Measurements from ENCODE around the gene INHBA.

The INHBA gene

DNA sequence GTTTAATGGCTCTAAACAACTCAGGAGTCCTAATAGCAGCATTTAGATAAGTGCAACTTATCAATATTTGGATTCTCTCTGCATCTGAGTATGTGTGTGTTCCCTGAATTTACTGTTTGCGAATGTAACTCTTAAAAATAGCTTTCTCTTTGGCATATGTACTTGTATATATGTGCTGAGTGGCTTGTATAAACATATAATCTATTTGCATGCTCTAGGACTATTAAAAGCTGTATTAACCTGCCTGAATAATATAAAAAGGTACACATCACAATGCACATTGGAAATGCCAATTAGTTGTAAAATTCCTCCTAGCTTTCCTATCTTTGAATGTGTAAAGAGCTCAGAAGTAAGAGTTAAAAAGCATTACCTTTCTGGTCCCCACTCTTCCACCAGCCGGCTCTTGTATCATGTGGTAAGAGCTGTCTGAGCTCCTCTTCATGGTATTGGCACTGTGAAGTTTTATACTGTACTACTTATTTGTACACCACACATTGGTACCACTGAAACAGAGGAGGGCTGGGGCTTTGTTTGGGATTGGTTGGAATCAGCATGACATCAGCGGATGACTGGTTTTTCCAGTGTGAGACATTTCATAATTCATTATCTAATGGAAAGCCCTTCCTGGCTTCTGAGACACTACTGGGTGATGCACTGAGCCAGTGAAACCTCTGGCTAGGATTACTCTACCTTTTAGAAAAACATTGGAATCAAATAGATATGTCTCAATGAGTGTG, at the start of gene INHBA:
TSS of gene INHBA (minus strand) at position 456 of the 737 bp plus-strand sequence. CDS start 2,716 bp downstream, outside the sequence.
- no peak for DNase-seq (ENCODE audit: low read depth in 2 of 2)

DNA sequence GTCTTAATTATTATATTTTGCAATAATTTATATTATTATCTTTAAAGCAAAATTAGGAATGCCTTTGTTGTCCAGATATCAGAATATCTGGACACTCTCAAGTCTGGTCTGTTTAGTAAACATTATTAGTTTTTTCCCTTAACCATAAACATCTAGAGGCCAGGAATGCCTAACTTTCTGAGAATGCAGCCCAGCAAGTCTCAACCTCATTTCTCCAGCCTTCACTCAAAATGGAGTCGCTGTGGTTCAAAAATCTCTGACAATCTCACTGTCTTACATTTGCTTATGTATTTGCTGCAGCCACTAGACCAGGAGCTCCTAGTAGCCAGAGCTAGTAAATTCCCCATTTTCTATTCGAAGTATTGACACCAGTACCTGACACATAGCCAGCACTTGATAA, 49.7 kb upstream of the INHBA start:
- no peak for DNase-seq (ENCODE audit: low read depth in 2 of 2)

DNA sequence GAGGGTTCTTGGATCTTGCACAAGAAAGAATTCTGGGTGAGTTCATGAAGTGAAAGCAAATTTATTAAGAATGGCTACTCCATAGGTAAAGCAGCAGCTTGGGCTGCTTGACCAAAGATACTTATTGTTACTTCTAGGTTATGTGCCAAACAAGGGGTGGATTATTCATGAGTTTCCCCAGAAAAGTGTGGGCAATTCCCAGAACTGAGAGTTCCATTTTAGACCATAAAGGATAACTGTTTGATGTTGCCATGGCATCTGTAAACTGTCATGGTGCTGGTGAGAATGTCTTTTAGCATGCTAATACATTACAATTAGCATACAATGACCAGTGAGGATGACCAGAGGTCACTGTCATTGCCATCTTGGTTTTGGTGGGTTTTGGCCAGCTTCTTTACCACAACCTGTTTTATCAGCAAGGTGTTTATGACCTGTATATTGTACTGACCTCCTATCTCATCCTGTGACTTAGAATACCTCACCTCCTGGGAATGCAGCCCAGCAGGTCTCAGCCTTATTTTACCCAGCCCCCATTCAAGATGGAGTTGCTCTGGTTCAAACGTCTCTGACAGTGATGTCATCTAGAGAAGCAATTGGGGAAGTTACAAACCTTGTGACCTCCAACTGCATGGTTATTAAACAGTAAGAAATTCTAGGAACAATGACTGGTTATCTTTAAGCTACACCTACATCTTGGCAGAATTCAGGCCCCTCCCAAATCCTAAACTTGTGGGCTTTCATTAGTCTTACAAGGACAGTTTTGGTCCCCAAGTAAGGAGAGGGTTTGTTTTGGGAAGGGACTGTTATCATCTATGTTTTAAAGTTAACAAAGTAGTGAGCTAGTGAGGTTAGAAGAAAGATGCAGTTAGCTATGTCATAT, 48.0 kb upstream of the INHBA start:
- DNase-seq (ENCODE audit: low read depth in 2 of 2), result no peak

DNA sequence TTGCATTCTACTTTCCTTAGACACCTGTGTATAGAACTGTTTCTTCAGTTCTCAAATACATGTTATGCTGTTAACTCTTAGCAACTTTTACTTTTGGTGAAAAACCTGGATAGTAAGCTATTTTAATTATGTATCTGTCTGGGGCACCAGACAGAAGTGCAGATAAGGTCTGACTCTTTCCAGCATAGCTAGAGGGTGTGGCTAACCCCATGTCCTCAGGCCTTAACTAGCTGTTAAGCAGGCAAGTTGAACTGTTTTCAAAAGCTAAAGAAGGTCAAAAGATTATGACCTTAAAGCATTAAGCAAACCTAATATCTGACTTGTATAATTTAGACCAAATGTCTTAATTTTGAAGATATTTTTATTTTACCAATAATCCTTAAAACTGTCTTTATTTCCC, 45.1 kb upstream of the INHBA start:
- no peak for DNase-seq (ENCODE audit: low read depth in 2 of 2)

DNA sequence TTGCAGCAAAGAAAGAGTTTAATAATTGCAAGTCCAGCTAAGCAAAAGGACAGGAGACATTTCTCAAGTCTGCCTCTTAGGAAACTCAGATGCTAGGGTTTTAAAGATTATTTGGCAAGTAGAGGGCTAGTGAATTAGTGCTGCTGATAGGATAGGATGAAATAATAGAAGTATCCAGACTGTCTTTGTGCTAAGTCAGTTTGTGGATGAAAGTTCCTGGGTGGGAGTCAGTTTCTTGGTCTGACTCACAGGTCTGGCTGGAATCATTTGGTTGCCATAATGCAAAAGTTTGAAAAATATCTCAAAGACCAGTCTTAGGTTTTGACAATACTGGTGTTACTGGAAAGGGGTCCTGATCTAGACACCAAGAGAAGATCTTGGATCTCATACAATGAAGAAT, 42.6 kb upstream of the INHBA start:
- DNase-seq (ENCODE audit: low read depth in 2 of 2), result no peak

DNA sequence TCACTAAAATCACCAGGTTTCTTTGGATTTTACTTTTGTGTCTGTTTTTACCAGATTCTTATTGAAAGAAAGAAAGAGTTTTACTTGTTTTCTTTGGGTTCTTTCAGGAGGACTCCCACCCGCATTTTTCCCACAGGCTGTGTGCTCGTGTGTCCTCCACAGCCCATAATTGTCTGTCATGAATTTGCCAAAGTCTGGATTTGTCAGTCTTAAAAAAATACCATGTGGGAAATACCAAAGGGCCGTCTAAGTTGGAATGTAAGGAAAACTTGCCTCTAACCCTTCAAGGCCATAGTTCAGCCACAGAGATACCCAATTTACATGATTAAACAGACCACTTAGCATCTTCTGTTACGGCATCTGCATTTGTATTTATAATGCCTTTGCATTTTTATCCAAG, 41.3 kb upstream of the INHBA start:
- no peak for DNase-seq (ENCODE audit: low read depth in 2 of 2)

- DNase-seq (ENCODE audit: low read depth in 2 of 2), result no peak
Measured at GRCh38 chr7:41742401-41743020, 39.6 kb upstream of the INHBA start.

- no peak for DNase-seq (ENCODE audit: low read depth in 2 of 2)
Measured at GRCh38 chr7:41738806-41739205, 35.9 kb upstream of the INHBA start.

GRCh38 chr7:41738336-41738735, 35.4 kb upstream of the INHBA start:
- no peak for DNase-seq (ENCODE audit: low read depth in 2 of 2)

DNA sequence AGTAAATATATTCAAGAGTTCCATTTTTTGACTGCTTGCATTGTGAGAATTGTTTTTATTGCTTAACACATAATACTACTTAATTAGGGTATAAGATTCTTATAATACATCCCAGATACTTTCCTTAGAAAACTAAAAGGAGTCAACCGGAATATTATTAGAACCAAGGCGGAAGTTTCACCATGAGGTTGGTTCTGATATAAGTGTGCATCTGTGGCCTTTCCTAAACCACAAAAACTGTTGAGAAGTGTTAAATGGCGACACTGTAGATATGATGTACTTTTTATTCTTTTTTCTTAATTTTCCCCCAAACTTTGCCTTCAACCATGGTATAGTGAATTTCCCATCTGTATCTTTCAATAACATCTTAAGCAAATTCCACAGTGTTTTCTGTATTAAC, 32.3 kb upstream of the INHBA start:
- DNase-seq (ENCODE audit: low read depth in 2 of 2), result no peak

DNA sequence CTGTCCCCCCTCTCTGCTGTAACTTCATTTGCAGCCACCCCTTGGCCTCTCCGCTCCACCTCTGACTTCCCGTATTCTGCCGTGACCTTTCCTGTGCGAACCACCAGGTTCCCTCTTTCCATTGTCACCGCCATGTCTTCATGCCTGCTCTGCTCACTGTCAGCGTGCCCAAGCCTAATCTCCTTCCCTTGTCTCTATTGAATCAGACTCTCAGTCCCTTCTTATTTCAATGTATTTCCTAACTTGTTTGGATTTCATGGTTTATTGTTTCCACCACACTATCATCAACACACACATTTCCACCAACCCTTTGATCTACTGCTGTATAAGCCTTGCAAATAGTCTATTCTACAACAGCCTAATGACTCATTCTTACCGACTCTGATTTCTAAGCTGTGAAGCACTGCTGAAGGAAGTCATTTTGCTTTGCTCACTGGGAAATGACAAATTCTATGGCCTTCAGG, 30.0 kb upstream of the INHBA start:
- no peak for DNase-seq (ENCODE audit: low read depth in 2 of 2)

- DNase-seq (ENCODE audit: low read depth in 2 of 2), result no peak
Measured at GRCh38 chr7:41732436-41732785, 29.5 kb upstream of the INHBA start.

GRCh38 chr7:41731493-41732435, 28.9 kb upstream of the INHBA start:
- no peak for DNase-seq (ENCODE audit: low read depth in 2 of 2)

- no peak for DNase-seq (ENCODE audit: low read depth in 2 of 2)
Measured at GRCh38 chr7:41730668-41731067, 27.8 kb upstream of the INHBA start.

- no peak for DNase-seq (ENCODE audit: low read depth in 2 of 2)
Measured at GRCh38 chr7:41730161-41730560, 27.3 kb upstream of the INHBA start.

DNA sequence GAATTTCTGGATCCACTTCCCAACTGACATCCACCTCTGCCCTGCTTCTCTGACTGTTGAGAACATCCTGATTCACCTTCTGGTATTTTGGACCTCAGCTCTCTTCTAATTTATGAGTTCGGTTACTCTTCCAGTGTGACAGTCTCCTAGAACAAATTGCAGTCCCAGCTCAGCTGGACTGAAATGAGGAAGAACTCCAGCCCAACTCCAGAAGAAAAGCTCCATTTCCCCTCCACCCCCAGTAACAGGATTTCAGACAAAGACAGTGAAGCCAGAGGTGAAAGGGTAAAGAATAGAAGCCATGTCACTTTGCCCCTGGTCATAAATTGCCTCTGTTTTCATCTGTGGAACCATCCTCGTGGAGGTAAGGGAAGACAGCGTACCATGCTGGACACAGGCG, 26.2 kb upstream of the INHBA start:
- no peak for DNase-seq (ENCODE audit: low read depth in 2 of 2)

- no peak for DNase-seq (ENCODE audit: low read depth in 2 of 2)
Measured at GRCh38 chr7:41725013-41725412, 22.1 kb upstream of the INHBA start.

DNA sequence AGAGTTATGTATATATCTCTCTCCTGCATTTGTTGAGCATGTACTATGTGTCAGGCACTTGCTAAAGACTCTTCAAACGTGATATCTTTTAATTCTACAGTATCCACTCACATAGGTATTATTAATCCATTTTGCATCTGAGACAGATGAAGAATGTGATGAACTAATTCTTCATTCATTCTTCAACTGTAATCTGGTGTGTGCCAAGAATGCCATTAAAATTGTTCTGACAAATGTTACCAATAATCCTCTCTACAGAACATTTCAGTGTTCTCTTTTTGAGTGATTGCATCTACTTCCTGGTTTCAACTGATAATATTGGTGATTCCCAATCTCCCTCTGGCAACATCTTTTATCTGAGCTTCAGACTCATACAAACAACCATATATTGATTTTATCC, 18.0 kb upstream of the INHBA start:
- no peak for DNase-seq (ENCODE audit: low read depth in 2 of 2)

GRCh38 chr7:41720046-41720445, 17.2 kb upstream of the INHBA start:
- no peak for DNase-seq (ENCODE audit: low read depth in 2 of 2)

GRCh38 chr7:41716691-41717090, 13.8 kb upstream of the INHBA start:
- no peak for DNase-seq (ENCODE audit: low read depth in 2 of 2)

- DNase-seq (ENCODE audit: low read depth in 2 of 2), result no peak
Measured at GRCh38 chr7:41715000-41715399, 12.1 kb upstream of the INHBA start.
